HG03565 (cell line): Measurements from ENCODE around the gene ARHGAP33.
"Not testable (repeated sequence)": the region's sequence is repeated elsewhere in the genome, so short reads cannot be mapped to it uniquely, and the experiment has no call there.

Source experiments
- ATAC-seq: cut with Tn5 transposase; IDR thresholded peaks from one replicate; pipeline ENCODE4 v1.9.1; 2021; ENCODE audit warnings: mild to moderate bottlenecking, moderate library complexity; ENCODE audit not compliant: unreplicated experiment

ARHGAP33 gene

GRCh38 chr19:35822579-35822978, 47.2 kb downstream of the ARHGAP33 start:
- no peak for ATAC-seq

- ATAC-seq = no peak
Observed at GRCh38 chr19:35824150-35824549, 48.8 kb downstream of the ARHGAP33 start.

- no peak for ATAC-seq
Observed at GRCh38 chr19:35828692-35829301, 53.4 kb downstream of the ARHGAP33 start.

- ATAC-seq = no peak
Observed at GRCh38 chr19:35830986-35831385, 55.6 kb downstream of the ARHGAP33 start.

- no peak for ATAC-seq
Observed at GRCh38 chr19:35832054-35832453, 56.7 kb downstream of the ARHGAP33 start.

- no peak for ATAC-seq
Observed at GRCh38 chr19:35833972-35834371, 58.6 kb downstream of the ARHGAP33 start.

GRCh38 chr19:35836096-35836495, 60.7 kb downstream of the ARHGAP33 start:
- ATAC-seq = not testable (repeated sequence)
